K562 (cell line): Measurements from ENCODE around the gene QRICH1. TPM values are rescaled to one million over a fixed set of nuclear protein-coding genes. Genes with fewer than 3 reads are reported as not detected.

Source experiments
- ATAC-seq: fragments of 200-7000 bp; cut with Tn5 transposase; 3 replicates; pipeline ENCODE4 v1.9.1; 2020; ENCODE audit warnings: moderate library complexity
- BruUV-seq: library from RNA; stranded (reverse); fragments of 400-500 nt; replicated peaks from 2 replicates; lab custom pipeline; 2021; lab: Mats Ljungman, UMichigan
- CTCF ChIA-PET: fragments of 300-600 bp; formaldehyde crosslinking; extraction: SDS; loops from one replicate; lab custom pipeline; 2021; ENCODE audit warnings: low intra/inter-chr PET ratio; lab: Yijun Ruan, JAX
- POLR2A ChIA-PET: fragments of 300-600, 350-650 bp; sonication (Branson Sonifier 250); formaldehyde crosslinking; extraction: SDS; loops from one replicate; lab custom pipeline; 2021; ENCODE audit warnings: antibody characterized with exemption, inconsistent platforms; lab: Yijun Ruan, JAX
- DNase-seq, 4 experiments: peaks; one replicate each; pipeline versions ENCODE4 v3.0.0 to v3.0.0-alpha.2; 2011 to 2018; ENCODE audit warnings: low spot score in 3 of 4, mixed read lengths in 3 of 4; ENCODE audit errors: extremely low read depth in 1 of 4
- FAIRE-seq: peaks from 2 replicates; lab custom pipeline; 2011; peaks lifted over from hg19 to GRCh38; lab: Jason Lieb, UNC
- H2AFZ ChIP-seq: 2 replicates; pipeline ENCODE4 v1.6.0; 2011; ENCODE audit warnings: low read depth, low read length, control low read depth, inconsistent platforms
- H3K27ac ChIP-seq: fragments of 200-600 bp; 3 replicates; pipeline ENCODE4 v1.8.0; 2011; ENCODE audit warnings: low read depth, mild to moderate bottlenecking, control low read depth, inconsistent platforms, low read length, moderate library complexity, mixed read lengths; ENCODE audit errors: extremely low read depth
- H3K27me3 ChIP-seq, 2 experiments: fragments of 300-600 bp in 1 of 2; 2 replicates in 1 of 2; 3 replicates in 1 of 2; pipeline versions ENCODE4 v1.6.0 to v1.8.0; 2011; ENCODE audit warnings: inconsistent platforms in 2 of 2, low read length in 2 of 2, mild to moderate bottlenecking in 1 of 2, mixed read lengths in 1 of 2, moderate library complexity in 1 of 2; ENCODE audit not compliant: control insufficient read depth in 2 of 2, insufficient read depth in 2 of 2
- H3K36me3 ChIP-seq: fragments of 300-600 bp; 3 replicates; pipeline ENCODE4 v1.8.0; 2011; ENCODE audit warnings: mild to moderate bottlenecking, low read length, inconsistent platforms; ENCODE audit not compliant: control insufficient read depth, insufficient read depth
- H3K4me1 ChIP-seq, 2 experiments: fragments of 200-600 bp in 1 of 2; replicated peaks in 1 of 2; 2 replicates in 1 of 2; 3 replicates in 1 of 2; pipeline versions ENCODE4 v1.5.1 to v1.8.0; 2011; ENCODE audit warnings: inconsistent platforms in 2 of 2, low read length in 2 of 2, mild to moderate bottlenecking in 1 of 2, mixed read lengths in 1 of 2, moderate library complexity in 1 of 2; ENCODE audit not compliant: control insufficient read depth in 2 of 2, insufficient read depth in 2 of 2
- H3K4me2 ChIP-seq: 2 replicates; pipeline ENCODE4 v1.6.1; 2011; ENCODE audit warnings: low read length, control low read depth, inconsistent platforms, mixed read lengths; ENCODE audit not compliant: insufficient read depth
- H3K4me3 ChIP-seq: fragments of 200-600 bp; sonication (generic), shearing (Covaris generic); 2 replicates; pipeline ENCODE4 v1.5.1; 2016; ENCODE audit warnings: control low read depth, inconsistent platforms
- H3K79me2 ChIP-seq: fragments of 200-600 bp; 3 replicates; pipeline ENCODE4 v1.8.0; 2011; ENCODE audit warnings: low read length, inconsistent platforms; ENCODE audit not compliant: control insufficient read depth, insufficient read depth
- H3K9ac ChIP-seq, 2 experiments: 2 replicates each; pipeline versions ENCODE4 v1.6.0 to v1.6.1; 2011; ENCODE audit warnings: low read depth in 2 of 2, low read length in 2 of 2, control low read depth in 1 of 2, inconsistent platforms in 1 of 2, mild to moderate bottlenecking in 1 of 2, mixed read lengths in 1 of 2; ENCODE audit not compliant: insufficient read depth in 1 of 2
- H3K9me1 ChIP-seq: one replicate; pipeline ENCODE4 v1.6.0; 2011; ENCODE audit warnings: inconsistent platforms, mild to moderate bottlenecking, low read length, moderate library complexity; ENCODE audit not compliant: control insufficient read depth, insufficient read depth
- H3K9me3 ChIP-seq: replicated peaks from 2 replicates; pipeline ENCODE4 v1.5.1; 2011; ENCODE audit warnings: low read depth, low read length, inconsistent platforms; ENCODE audit not compliant: control insufficient read depth, insufficient read depth
- H4K20me1 ChIP-seq: replicated peaks from 2 replicates; pipeline ENCODE4 v1.6.1; 2011; ENCODE audit warnings: low read length, inconsistent platforms, mixed read lengths; ENCODE audit not compliant: control insufficient read depth, insufficient read depth
- BACH1 ChIP-seq: fragments of 200-800 bp; sonication (Bioruptor generic); IDR thresholded peaks from 2 replicates; pipeline ENCODE4 v1.6.1; 2016; ENCODE audit warnings: missing genetic modification characterization, missing compliant biosample characterization
- EGR1 ChIP-seq: fragments of 450-650 bp; conservative IDR thresholded peaks from 2 replicates; pipeline ENCODE4 v1.6.1; 2017; ENCODE audit warnings: mild to moderate bottlenecking
- FOXA3 ChIP-seq, 2 experiments: fragments of 450-650 bp in 1 of 2; sonication (generic) in 1 of 2; formaldehyde crosslinking; IDR thresholded peaks in 1 of 2; conservative IDR thresholded peaks in 1 of 2; 2 replicates each; pipeline versions ENCODE4 v1.4.0 to v1.8.0; 2020 to 2022; ENCODE audit warnings: mild to moderate bottlenecking in 2 of 2, missing genetic modification reagents in 1 of 2
- KDM5B ChIP-seq: fragments of 200-600 bp; sonication (generic); IDR thresholded peaks from 2 replicates; pipeline ENCODE4 v1.6.1; 2012; ENCODE audit warnings: low read depth, mild to moderate bottlenecking, moderate library complexity, low read length, control low read depth, inconsistent platforms; ENCODE audit not compliant: insufficient replicate concordance
- PCBP2 ChIP-seq: fragments of 200-400 bp; formaldehyde crosslinking; IDR thresholded peaks from 2 replicates; pipeline ENCODE4 v1.6.1; 2018; ENCODE audit warnings: low read length, low read depth, mild to moderate bottlenecking, moderate library complexity; ENCODE audit not compliant: poor library complexity, severe bottlenecking
- POLR2A ChIP-seq: fragments of 450-650 bp; conservative IDR thresholded peaks from 2 replicates; pipeline ENCODE4 v1.6.1; 2016
- POLR2AphosphoS2 ChIP-seq: IDR thresholded peaks from 2 replicates; pipeline ENCODE4 v1.6.1; 2012; ENCODE audit warnings: low read length, improper control_type of control experiment
- POLR2G ChIP-seq: fragments of 200-400 bp; formaldehyde crosslinking; IDR thresholded peaks from 2 replicates; pipeline ENCODE4 v1.6.1; 2017; ENCODE audit warnings: low read depth, mild to moderate bottlenecking, antibody characterized with exemption, low read length, moderate library complexity
- RBFOX2 ChIP-seq: fragments of 200-400 bp; formaldehyde crosslinking; IDR thresholded peaks from 2 replicates; pipeline ENCODE4 v1.6.1; 2017; ENCODE audit warnings: low read depth, mild to moderate bottlenecking, low read length, moderate library complexity
- SUPT5H ChIP-seq: fragments of 450-650 bp; IDR thresholded peaks from 2 replicates; pipeline ENCODE4 v1.6.1; 2016
- TCF7L2 ChIP-seq: fragments of 150-350 bp; IDR thresholded peaks from 2 replicates; pipeline ENCODE4 v1.6.1; 2016; ENCODE audit warnings: low read depth, mild to moderate bottlenecking, low read length, moderate library complexity
- TRIM24 ChIP-seq, 2 experiments: fragments of 450-650 bp; IDR thresholded peaks; 2 replicates each; pipeline ENCODE4 v1.6.1; 2016
- ZNF197 ChIP-seq: fragments of 200-800 bp; sonication (Bioruptor generic); IDR thresholded peaks from 2 replicates; pipeline ENCODE4 v1.6.1; 2016; ENCODE audit warnings: low read depth, missing genetic modification characterization, missing compliant biosample characterization
- ZNF57 ChIP-seq: fragments of 450-650 bp; formaldehyde crosslinking; IDR thresholded peaks from 2 replicates; pipeline ENCODE4 v1.4.0; 2020; ENCODE audit warnings: mild to moderate bottlenecking, moderate library complexity
- ZNF696 ChIP-seq: fragments of 250-450 bp; sonication (Bioruptor Pico); conservative IDR thresholded peaks from 2 replicates; pipeline ENCODE4 v1.4.0; 2020; ENCODE audit warnings: mild to moderate bottlenecking, moderate library complexity
- WGBS: fragments of 100-300 bp; shearing (Covaris generic); methylation state at CpG from one replicate; pipeline ENCODE4 v1.1.6; 2016; ENCODE audit warnings: low coverage, mixed read lengths; ENCODE audit not compliant: insufficient coverage; ENCODE audit errors: missing lambda C conversion rate; 5-methylcytosine and 5-hydroxymethylcytosine counted together
- in situ Hi-C: fragments of 300-500 bp; cut with MboI; formaldehyde crosslinking; loops from 4 replicates; pipeline ENCODE4 v1.15.0; 2018; ENCODE audit warnings: inconsistent platforms, mixed read lengths
- intact Hi-C: fragments of 100-400 bp; cut with micrococcal nuclease; formaldehyde crosslinking; loops from 2 replicates; pipeline ENCODE4 v1.14.2; 2022
- polyA plus RNA-seq, 8 experiments: library from polyadenylated mRNA; depleted of rRNA in 4 of 8; stranded (reverse) in 5 of 8; unstranded in 3 of 8; fragments of >200 nt; fragmentation: Nextera tagmentation in 2 of 8; fragmentation: Illumina TruSeq in 1 of 8; extraction: Ambion mirVana in 2 of 8; extraction: Trizol in 1 of 8; gene quantifications; 2 replicates each; pipeline versions ENCODE4 v1.2.1 to v1.2.3, GENCODE V29; 2011 to 2014; ENCODE audit warnings: inconsistent platforms in 1 of 8, missing spikeins in 1 of 8
- total RNA-seq, 7 experiments: library from RNA; depleted of rRNA in 6 of 7; stranded (reverse); fragments of >200 nt in 6 of 7; fragmentation: Illumina TruSeq in 2 of 7; extraction: Trizol in 2 of 7; gene quantifications; 2 replicates each; pipeline versions ENCODE4 v1.2.1 to v1.2.3, GENCODE V29; 2011 to 2021; ENCODE audit warnings: low replicate concordance in 1 of 7
- TF ChIP-seq, protein P1 (sequence below): fragments of 450-650 bp; IDR thresholded peaks from 2 replicates; pipeline ENCODE4 v1.6.1; 2017; ENCODE audit warnings: mild to moderate bottlenecking, moderate library complexity

Gene QRICH1
- total and polyA plus RNA-seq, 9 of the 15 experiments (the other 6 are each of a cell fraction or from before 2014, with no cell fraction given) = 20.1 to 99.2 (median 56.7) TPM

DNA sequence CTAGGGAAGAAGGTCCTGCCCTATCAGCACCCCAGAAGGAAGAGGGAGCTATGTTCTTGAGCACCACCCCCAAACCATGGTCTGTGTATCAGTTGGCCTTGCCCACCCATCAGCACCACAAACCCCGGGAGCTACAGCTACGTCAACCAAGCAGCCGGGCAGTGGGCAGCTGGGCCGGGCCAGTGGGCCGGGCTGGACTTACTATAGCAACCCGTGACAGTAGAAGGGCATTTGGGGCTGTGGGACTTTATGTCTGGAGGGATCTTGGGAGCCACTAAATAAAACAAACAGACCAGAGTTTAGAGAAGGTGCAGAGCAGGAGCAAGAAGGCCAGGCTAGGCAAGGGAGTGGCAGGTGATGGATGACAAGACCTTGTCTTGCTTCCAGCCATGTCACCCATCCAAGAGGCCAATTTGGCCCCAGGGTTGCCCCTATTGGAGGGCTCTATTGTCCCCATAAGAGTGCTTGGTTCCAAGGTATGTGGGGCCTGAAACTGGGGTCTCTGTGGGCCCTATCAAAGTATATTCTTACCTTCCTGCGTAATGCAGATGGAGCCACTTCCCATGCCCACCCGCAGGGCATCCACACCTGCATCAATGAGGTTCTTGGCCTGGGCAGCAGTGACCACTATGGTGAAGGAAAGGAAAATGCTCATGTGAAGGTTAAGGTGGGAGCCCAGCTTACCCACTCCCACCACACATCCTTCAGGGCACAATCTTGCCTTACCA lies 67.9 kb downstream of the QRICH1 start:
- ATAC-seq (no peak), FAIRE-seq (no peak), DNase-seq (no peak)
- BruUV-seq = no TSS peak
- H3K79me2 ChIP-seq = peaks cover 83% of the 10 kb centered on the region
- H3K9me1 ChIP-seq = peaks cover 9% of the 10 kb centered on the region
- intact Hi-C loops = loop anchor here (10.0 kb wide), 1 partner anchor 139 kb away; the partner anchor contains the start of gene CCDC71
- TF ChIP-seq TRIM24 (IDR thresholded peaks at IDR 0.05) = no peak
- no peak for TF ChIP-seq EGR1
- TF ChIP-seq PCBP2 = no peak
- peak; percentile 21 for TF ChIP-seq KDM5B
- no peak for TF ChIP-seq ZNF696 (CRISPR knock-in tag)
- TF ChIP-seq, protein P1, sequence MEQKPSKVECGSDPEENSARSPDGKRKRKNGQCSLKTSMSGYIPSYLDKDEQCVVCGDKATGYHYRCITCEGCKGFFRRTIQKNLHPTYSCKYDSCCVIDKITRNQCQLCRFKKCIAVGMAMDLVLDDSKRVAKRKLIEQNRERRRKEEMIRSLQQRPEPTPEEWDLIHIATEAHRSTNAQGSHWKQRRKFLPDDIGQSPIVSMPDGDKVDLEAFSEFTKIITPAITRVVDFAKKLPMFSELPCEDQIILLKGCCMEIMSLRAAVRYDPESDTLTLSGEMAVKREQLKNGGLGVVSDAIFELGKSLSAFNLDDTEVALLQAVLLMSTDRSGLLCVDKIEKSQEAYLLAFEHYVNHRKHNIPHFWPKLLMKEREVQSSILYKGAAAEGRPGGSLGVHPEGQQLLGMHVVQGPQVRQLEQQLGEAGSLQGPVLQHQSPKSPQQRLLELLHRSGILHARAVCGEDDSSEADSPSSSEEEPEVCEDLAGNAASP = no peak
- TF ChIP-seq POLR2G = peak; percentile 69
- no peak for TF ChIP-seq TCF7L2
- TF ChIP-seq POLR2A = peak; percentile 37; the same call in 1 of the 2 replicates
- TF ChIP-seq SUPT5H = peak; percentile 47
- peak; percentile 53 for TF ChIP-seq POLR2AphosphoS2
- TF ChIP-seq RBFOX2 = 0 out of 2 replicates have a peak, but pooled peaks have one; percentile 47
- TF ChIP-seq ZNF197 (CRISPR knock-in tag) = no peak
- no peak for TF ChIP-seq BACH1 (tag)
- no peak for TF ChIP-seq ZNF57
- TF ChIP-seq FOXA3 (CRISPR knock-in tag; conservative IDR thresholded peaks at IDR 0.05 in 1 of 2, IDR thresholded peaks at IDR 0.05 in 1 of 2) = no peak
- no peak overlapping the region for H2AFZ ChIP-seq
- H4K20me1 ChIP-seq = peaks cover 12% of the 10 kb centered on the region
- H3K9ac ChIP-seq = peak overlapping the region in 1 of 2 experiments; percentile 72; a peak in 1 of 4 replicates
- ChIA-PET POLR2A (interaction anchor here (0.6 to 3.8 kb wide), 11 partner anchors 8 to 68 kb away, joined by 3 to 19 read pairs (median 4); partner anchors contain the start of gene QRICH1), CTCF (no interaction called here)
- H3K4me2 ChIP-seq = no peak overlapping the region
- no peaks in the 10 kb centered on the region for H3K9me3 ChIP-seq
- 84% methylated on average over 6 of the region's 8 CpGs for WGBS
- no peak overlapping the region; the same call in 2 of the 3 replicates for H3K27ac ChIP-seq
- peaks cover 37 to 63% of the 10 kb centered on the region in 2 experiments; a peak in 4 of 5 replicates for H3K4me1 ChIP-seq
- H3K36me3 ChIP-seq = peaks cover 76% of the 10 kb centered on the region
- in situ Hi-C loops = no loop called here
- H3K27me3 ChIP-seq = no peaks in the 10 kb centered on the region
- H3K4me3 ChIP-seq = no peak overlapping the region
